ENCODE results near the gene ZCWPW1.
"Not testable (repeated sequence)": the region's sequence is repeated elsewhere in the genome, so short reads cannot be mapped to it uniquely, and the experiment has no call there.

The ZCWPW1 gene

GRCh38 chr7:100376066-100376465 lies 52.4 kb downstream of the ZCWPW1 start:
- TF ChIP-seq CTCF (IDR thresholded peaks at IDR 0.05; ENCODE audit: low read depth, low read length, missing control alignments): no peak
- no peak for DNase-seq (ENCODE audit: low read depth)
- no peak overlapping the region for H3K4me3 ChIP-seq (ENCODE audit: low read depth, low read length)
- in situ Hi-C loops (cut with HindIII; ENCODE audit: low sequenced_read_pairs): no loop called here

- DNase-seq (ENCODE audit: low read depth): no peak
- no peak for TF ChIP-seq CTCF (IDR thresholded peaks at IDR 0.05; ENCODE audit: low read depth, low read length, missing control alignments)
- no peak overlapping the region for H3K4me3 ChIP-seq (ENCODE audit: low read depth, low read length)
- in situ Hi-C loops (cut with HindIII; ENCODE audit: low sequenced_read_pairs): no loop called here
Measured at GRCh38 chr7:100374601-100375000, 53.9 kb downstream of the ZCWPW1 start.

- TF ChIP-seq CTCF (IDR thresholded peaks at IDR 0.05; ENCODE audit: low read depth, low read length, missing control alignments): peak; percentile 14
- H3K4me3 ChIP-seq (ENCODE audit: low read depth, low read length); in situ Hi-C loops (cut with HindIII; ENCODE audit: low sequenced_read_pairs); DNase-seq (ENCODE audit: low read depth): not testable (repeated sequence)
Measured at GRCh38 chr7:100373870-100374598, 54.5 kb downstream of the ZCWPW1 start.

- in situ Hi-C loops (cut with HindIII; ENCODE audit: low sequenced_read_pairs): no loop called here
- TF ChIP-seq CTCF (IDR thresholded peaks at IDR 0.05; ENCODE audit: low read depth, low read length, missing control alignments): no peak
- H3K4me3 ChIP-seq (ENCODE audit: low read depth, low read length): no peak within 1 kb of the TSS
Measured at GRCh38 chr7:100373261-100373831, 55.2 kb downstream of the ZCWPW1 start, which contains the start of gene PILRA. Gene PILRA (plus strand): TSS chr7:100373487. CDS start chr7:100373657, 170 bp downstream.

GRCh38 chr7:100372694-100373093 lies 55.8 kb downstream of the ZCWPW1 start:
- in situ Hi-C loops (cut with HindIII; ENCODE audit: low sequenced_read_pairs): no loop called here
- no peak for DNase-seq (ENCODE audit: low read depth)
- H3K4me3 ChIP-seq (ENCODE audit: low read depth, low read length): no peak overlapping the region
- no peak for TF ChIP-seq CTCF (IDR thresholded peaks at IDR 0.05; ENCODE audit: low read depth, low read length, missing control alignments)

More at GRCh38 chr7:100373261-100373831, 55.2 kb downstream of the ZCWPW1 start, which contains the start of gene PILRA:
- DNase-seq (ENCODE audit: low read depth): no peak

GRCh38 chr7:100372256-100372655 lies 56.2 kb downstream of the ZCWPW1 start:
- H3K4me3 ChIP-seq (ENCODE audit: low read depth, low read length): no peak overlapping the region
- in situ Hi-C loops (cut with HindIII; ENCODE audit: low sequenced_read_pairs): no loop called here
- no peak for TF ChIP-seq CTCF (IDR thresholded peaks at IDR 0.05; ENCODE audit: low read depth, low read length, missing control alignments)
- DNase-seq (ENCODE audit: low read depth): no peak

All from astrocyte of the cerebellum (primary cell).